Mammary epithelial cell (primary cell): ENCODE measurements around the gene RHEBL1.

Experiments
- CTCF ChIP-seq, 2 donors: IDR thresholded peaks in 1 of 2; conservative IDR thresholded peaks in 1 of 2; 2 replicates each; pipeline ENCODE4 v1.5.1; 2011 to 2012; ENCODE audit warnings: inconsistent platforms in 2 of 2, low read length in 2 of 2, mild to moderate bottlenecking in 2 of 2, control low read depth in 1 of 2, low read depth in 1 of 2; ENCODE audit not compliant: insufficient read depth in 1 of 2; ENCODE audit errors: extremely low read depth in 1 of 2
- EZH2 ChIP-seq: IDR thresholded peaks from 2 replicates; pipeline ENCODE4 v1.6.1; 2012; ENCODE audit warnings: low read length, inconsistent platforms, borderline replicate concordance

GRCh38 chr12:49060237-49061156 lies 9.3 kb downstream of the RHEBL1 start, which contains the start of gene KMT2D:
- TF ChIP-seq CTCF (conservative IDR thresholded peaks at IDR 0.05 in 1 of 2, IDR thresholded peaks at IDR 0.05 in 1 of 2; ENCODE audit: extremely low read depth in 1 of 2, insufficient read depth in 1 of 2, low read depth in 1 of 2, low read length in 2 of 2) (peak in 1 of 2 donors; percentile 30), EZH2 (no peak)
